ENCODE results near the gene TBCD. TPM values are rescaled to one million over a fixed set of nuclear protein-coding genes. Genes with fewer than 3 reads are reported as not detected.

Gene TBCD
- total RNA-seq, 1 donor from 2014 or later, result 122 TPM

DNA sequence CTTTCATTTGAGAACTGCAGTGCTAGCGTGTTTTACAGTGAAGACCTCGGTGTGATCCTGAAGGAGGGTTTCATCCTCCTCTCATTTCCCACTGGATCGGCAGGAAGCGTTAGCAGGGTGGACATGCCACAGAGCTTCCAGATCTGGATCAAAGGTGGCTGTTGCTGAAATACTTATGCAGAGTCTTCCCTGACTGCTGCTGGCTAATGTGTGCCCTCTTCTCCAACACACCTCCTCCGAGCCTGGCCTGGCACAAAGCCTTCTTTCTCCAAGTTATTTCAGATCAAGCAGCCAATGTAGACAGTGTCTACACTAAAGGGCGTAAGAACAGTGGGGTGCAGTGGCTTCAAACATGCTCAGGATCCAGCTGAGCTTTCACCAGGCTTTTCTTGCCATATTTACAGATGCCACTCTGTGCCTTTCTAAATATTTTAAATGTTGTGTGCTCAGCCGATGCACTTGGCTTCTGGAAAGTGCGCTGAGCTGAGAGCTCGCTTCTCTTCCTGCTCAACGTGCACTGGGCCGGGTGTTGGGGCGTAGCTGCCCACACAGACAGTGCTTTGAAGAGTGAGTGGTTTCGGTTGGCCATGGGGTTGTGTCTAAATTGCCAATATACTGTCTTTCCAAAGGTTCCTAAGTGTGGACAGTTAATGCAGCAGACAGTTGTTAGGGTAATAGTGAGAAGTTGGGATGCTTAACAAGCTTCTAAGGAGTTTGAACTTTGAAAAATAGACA, 85.9 kb downstream of the TBCD start:
- DNase-seq (ENCODE audit: low spot score), result peak; percentile 25
- peak; percentile 6 for ATAC-seq
- intact Hi-C loops (cut with DNase I), result no loop called here

- intact Hi-C loops (cut with DNase I), result no loop called here
- DNase-seq (ENCODE audit: low spot score), result peak; percentile 50
- no peak for ATAC-seq
Measured at GRCh38 chr17:82838386-82839063, 86.7 kb downstream of the TBCD start.

DNA sequence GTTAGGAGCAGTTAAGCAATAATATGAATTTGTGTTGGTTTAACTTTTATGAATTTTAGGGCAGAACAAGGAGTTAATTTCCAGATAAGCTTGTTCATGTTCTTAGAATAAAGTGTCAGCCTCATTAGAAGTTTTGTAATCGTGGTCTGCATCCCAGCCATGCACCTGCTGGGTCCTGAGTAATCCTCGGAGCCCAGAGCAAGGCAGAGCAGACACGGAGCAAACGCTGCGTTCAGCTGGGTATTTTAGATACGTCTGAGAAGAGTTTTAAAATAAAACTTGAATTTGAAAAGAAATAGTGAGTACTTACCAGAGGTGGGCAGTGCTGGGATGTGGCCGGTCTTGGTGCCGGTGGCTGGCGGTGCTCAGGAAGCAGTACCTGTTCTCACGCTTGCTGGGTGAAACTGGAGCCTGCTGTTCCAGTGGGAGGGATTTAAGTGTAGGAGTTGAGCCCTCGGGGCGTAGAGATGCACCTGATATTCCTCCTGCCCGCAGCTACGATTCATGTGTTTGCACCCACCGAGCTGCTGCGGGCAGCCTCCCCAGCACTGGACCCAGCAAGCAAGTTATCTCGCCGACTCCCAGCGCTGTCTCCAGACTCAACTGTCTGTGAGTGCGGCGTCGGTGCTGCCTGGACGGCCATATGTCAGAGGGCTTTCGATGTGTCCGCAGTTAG, 87.9 kb downstream of the TBCD start, which contains the start of gene ZNF750:
TSS of gene ZNF750 (minus strand) at position 406 of the 676 bp plus-strand sequence. CDS start 7,568 bp downstream, outside the sequence.
- DNase-seq (ENCODE audit: low spot score), result peak; percentile 47
- ATAC-seq, result no peak
- intact Hi-C loops (cut with DNase I), result no loop called here

DNA sequence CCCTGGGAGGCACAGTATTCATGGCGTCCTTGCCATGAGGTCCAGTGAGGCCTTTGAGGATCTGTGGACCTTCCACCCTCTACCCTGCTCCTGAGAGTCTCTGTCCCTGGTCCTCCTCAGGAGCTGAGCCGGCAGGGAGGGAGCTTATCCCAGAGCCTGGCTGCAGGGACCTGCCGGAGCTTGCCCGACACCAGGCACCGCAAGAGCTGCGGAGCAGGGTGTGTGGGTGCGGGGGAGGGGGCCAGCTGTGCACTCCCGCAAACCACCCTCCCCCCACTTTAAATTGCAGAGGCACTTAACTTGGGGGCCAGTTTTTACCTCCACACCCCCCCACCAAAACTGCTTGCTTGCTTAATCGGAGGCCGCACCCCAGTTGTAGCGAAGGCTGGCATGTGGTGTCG, 88.6 kb downstream of the TBCD start:
- DNase-seq (ENCODE audit: low spot score), result peak; percentile 38
- ATAC-seq, result no peak
- intact Hi-C loops (cut with DNase I), result no loop called here

GRCh38 chr17:82841921-82842596, 90.2 kb downstream of the TBCD start:
- DNase-seq (ENCODE audit: low spot score), result no peak
- ATAC-seq, result no peak
- intact Hi-C loops (cut with DNase I), result no loop called here

- ATAC-seq (no peak), DNase-seq (ENCODE audit: low spot score) (peak; percentile 44)
- intact Hi-C loops (cut with DNase I), result no loop called here
Measured at GRCh38 chr17:82843904-82844680, 92.2 kb downstream of the TBCD start.

DNA sequence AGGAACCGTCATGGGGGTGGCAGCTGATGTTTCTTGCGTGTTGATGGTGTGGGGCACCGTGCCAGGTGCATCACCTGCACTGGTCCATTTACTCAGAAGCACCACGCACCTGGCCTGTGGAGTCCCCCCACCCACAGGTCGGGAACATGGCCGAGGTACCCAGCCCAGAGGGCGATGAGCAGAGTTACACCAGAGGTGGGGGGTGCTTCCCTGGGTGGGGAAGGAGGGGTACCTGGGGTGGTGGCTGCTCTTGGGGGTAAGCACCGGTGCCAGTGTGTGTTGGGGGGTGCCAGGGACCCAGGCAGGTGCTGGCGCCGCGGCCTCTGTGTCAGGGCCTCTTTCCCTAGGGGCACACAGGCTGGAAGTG, 92.9 kb downstream of the TBCD start:
- intact Hi-C loops (cut with DNase I), result no loop called here
- DNase-seq (ENCODE audit: low spot score) (peak; percentile 53), ATAC-seq (no peak)

- intact Hi-C loops (cut with DNase I), result no loop called here
- DNase-seq (ENCODE audit: low spot score), result no peak
- peak; percentile 79 for ATAC-seq
Measured at GRCh38 chr17:82845163-82845807, 93.4 kb downstream of the TBCD start.

GRCh38 chr17:82846061-82846691, 94.3 kb downstream of the TBCD start:
- ATAC-seq, result peak; percentile 42

GRCh38 chr17:82848022-82848592, 96.2 kb downstream of the TBCD start:
- DNase-seq (ENCODE audit: low spot score) (no peak), ATAC-seq (peak; percentile 87)
- intact Hi-C loops (cut with DNase I), result no loop called here

More at GRCh38 chr17:82846061-82846691, 94.3 kb downstream of the TBCD start:
- DNase-seq (ENCODE audit: low spot score), result no peak
- intact Hi-C loops (cut with DNase I), result no loop called here

DNA sequence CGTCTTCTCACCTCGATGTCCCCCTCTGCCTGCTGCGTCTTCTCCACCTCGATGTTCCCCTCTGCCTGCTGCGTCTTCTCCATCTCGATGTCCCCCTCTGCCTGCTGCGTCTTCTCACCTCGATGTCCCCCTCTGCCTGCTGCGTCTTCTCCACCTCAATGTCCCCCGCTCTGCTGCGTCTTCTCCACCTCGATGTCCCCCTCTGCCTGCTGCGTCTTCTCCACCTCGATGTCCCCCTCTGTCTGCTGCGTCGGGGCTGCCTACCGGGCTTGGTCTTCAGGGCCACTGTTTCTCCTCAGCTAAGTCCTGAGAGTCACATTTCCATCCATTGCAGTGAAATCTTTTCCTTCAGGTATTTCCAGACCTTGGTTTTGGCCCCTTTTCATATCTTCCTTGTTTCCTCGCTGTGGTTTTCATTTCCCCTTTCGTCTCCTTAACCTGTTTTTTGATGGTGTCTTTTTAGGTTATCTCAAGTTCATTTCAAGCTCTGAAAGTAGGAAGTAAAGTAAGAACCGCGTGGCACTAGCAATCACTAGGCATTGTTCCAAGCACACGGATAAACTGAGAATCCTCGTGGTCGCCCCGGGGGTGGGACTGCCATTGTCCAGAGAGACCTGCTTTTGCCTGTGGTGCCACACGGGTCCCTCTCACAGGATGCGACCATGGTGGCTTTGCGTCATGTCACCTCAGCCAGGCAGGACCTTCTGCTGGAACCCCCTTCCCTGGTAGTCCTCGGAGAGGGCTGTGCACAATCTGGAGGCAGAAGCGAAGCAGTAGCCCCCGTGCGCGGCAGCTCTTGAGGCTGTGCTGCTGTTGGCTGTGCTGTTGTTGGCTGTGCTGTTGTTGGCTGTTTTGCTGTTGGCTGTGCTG, 97.4 kb downstream of the TBCD start:
- intact Hi-C loops (cut with DNase I), result no loop called here
- ATAC-seq, result no peak
- no peak for DNase-seq (ENCODE audit: low spot score)

- intact Hi-C loops (cut with DNase I), result no loop called here
- ATAC-seq (no peak), DNase-seq (ENCODE audit: low spot score) (no peak)
Measured at GRCh38 chr17:82851381-82851780, 99.5 kb downstream of the TBCD start.

DNA sequence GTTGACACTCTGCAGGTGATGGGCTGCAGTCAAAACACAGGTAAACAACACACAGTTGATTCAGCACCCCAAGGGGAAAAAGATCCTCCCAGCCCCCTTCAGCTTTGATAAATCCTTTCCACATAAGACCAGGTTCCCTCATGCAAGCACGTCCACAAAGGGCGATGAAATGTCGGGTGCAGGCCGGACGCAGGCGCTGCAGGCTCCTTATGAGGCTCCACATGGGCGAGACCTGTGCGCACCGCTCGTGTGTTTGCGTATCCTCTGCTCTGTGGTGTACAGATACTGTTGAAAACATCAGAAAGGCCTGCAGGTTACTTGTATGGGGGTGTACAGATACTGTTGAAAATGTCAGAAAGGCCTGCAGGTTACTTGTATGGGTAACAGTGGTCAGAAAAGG, 102.4 kb downstream of the TBCD start:
- ATAC-seq (no peak), DNase-seq (ENCODE audit: low spot score) (no peak)
- intact Hi-C loops (cut with DNase I), result no loop called here

GRCh38 chr17:82856361-82856760, 104.5 kb downstream of the TBCD start:
- intact Hi-C loops (cut with DNase I), result no loop called here
- no peak for ATAC-seq
- DNase-seq (ENCODE audit: low spot score), result no peak

DNA sequence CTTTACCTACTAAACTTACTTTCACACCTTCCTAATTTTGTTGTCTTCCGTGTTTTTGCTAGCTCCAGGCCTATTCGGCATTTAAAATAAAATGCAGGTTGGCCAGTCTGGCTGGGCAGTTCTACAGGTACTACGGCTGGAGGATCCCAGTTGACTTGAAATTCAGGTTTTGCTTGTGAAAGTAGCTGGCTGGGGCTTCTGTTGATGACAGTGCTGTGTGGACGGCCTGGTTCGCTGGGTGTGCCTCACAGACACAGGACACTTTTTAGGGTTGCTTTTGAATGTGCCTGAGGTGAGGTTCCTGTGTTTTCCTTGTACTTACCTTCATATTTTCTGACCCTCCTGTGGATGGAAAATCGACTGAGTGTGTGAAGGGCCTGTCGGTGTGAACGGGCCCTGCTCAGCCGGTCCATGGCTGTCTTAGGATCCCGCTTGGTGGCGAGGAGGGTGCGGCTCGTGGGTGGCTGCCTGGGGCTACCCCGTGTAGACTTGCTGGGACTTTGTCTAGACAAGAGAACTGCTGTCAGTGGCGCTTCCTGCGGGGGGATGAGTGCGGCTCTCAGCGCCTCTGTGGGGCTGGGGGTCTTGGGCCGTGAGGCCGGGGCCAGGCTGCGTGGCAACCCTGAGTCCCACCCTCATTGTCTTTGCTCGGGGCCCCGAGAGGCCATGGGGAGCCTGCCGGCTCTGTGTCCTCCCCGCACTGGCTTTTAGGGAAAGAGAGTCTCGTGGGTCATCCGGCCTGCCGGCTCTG, 106.7 kb downstream of the TBCD start:
- intact Hi-C loops (cut with DNase I), result no loop called here
- DNase-seq (ENCODE audit: low spot score) (no peak), ATAC-seq (no peak)
